Activated gamma-delta T cell treated with Interleukin-2 at 50 U/mL for 16 hours (primary cell): ENCODE measurements around the gene PPP2R1B.

Experiments used
- DNase-seq: peaks from one replicate; pipeline ENCODE4 v3.0.0-alpha.2; 2020

Gene PPP2R1B

DNA sequence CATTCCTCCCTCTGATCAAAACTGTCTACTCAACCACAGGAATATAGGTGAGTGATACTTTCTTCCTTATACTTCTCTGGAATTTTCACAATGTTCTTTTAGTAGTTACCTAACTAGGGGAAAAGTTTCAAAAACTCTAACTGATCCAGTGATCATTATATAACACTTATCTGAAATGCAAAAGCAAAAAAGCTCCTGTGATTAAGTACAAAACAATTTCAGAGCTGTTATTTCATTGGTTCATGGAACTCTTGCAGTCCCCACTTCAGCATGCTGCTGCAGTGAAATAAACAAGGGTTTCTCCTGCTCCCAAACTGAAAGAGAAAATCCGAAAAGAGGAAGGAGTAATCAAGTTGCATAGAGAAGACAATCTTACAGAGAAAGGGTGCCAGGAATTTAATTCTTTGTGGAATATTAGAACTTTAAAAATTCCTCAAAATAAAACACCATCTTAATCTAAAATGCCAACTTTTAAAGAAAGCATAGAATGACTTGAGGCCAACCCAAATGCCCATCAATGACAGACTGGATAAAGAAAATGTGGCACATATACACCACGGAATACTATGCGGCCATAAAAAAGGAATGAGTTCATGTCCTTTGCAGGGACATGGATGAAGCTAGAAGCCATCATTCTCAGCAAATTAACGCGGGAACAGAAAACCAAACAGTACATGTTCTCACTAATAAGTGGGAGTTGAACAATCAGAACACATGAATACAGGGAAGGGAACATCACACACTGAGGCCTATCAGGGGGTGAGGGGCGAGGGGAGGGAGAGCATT, 20.3 kb downstream of the PPP2R1B start:
- no peak for DNase-seq

- no peak for DNase-seq
These were observed 22.5 kb downstream of the PPP2R1B start for GRCh38 chr11:111743700-111744099.

- no peak for DNase-seq
These were observed 24.4 kb downstream of the PPP2R1B start for GRCh38 chr11:111741751-111742150.

GRCh38 chr11:111739299-111739698, 26.9 kb downstream of the PPP2R1B start:
- no peak for DNase-seq

DNA sequence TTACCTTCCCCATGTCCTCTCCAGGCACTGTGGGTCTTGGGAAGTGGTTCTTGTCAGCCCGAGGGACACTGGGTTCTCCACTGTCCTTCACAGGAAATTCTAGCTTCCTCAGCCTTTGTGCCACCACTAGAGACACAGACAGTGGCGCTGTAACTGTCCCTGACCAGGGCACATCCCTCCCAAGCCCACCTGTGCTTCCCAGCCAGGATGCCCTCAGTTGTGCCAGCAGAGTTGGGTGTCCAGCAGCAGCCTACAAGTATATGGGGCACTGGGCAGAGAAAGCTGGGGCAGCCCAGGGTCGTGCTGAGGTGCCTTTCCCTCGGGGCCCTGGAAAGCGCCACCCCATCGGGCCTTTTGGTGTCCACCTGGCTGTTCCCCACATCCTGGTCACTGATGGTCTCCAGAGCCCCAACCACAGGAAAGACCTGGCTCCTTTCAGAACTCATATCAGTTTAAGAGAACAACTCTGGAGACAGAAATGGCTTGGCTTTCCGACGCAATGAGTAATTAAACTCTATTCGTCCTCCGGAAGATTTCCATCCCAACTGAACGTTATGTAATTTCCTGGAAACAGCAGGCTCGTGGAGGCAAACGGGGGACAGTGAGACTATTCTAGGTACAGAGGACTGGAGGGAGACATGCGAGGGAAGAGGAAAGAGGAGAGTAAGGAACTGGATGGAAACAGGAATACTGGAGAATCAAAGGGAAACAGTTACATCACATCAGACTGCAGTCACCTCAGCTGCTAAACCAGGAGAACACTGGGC, 28.6 kb downstream of the PPP2R1B start:
- no peak for DNase-seq

GRCh38 chr11:111736621-111737443, 29.4 kb downstream of the PPP2R1B start:
- no peak for DNase-seq

- DNase-seq, result no peak
These were observed 30.0 kb downstream of the PPP2R1B start for GRCh38 chr11:111736181-111736590.

DNA sequence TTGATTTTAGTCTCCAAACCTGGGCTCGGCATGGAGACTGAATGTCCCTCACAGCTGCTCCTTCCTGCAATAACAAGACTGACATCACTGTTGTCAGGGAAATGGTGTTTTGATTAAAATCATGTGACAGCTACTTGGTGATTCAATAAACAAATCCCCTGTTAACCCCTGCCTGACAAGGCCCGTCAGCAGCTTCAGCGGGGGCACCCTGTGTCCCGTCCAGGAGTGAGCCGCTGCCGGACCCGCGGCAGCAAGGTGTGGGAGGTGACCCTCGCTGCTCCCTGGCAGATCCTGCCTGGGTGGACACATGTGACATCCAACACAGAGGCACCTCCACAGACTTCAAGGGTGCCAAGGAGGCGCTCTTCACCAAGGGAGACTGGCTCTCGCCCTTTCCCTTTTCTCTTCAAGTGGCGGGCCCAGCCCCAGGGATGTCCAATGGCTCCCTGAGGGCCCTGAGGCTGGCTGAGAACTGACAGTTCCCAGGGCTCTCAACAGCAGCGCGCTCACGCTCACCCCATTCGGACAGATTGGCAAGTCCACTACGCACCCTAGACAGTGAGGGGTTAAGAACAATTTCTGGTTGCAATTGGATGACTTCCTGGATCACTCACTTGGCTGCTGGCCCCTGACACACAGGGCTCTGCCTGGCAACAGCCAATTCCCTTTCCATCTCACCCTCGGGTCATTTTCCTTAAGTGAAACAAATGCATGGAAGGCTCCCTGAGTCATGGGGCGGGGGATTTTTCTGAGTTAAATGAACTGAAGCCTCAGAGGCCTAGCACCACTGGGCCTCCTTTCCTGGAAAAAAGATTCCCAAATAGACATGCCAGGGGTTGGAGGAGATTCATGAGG, 30.7 kb downstream of the PPP2R1B start:
- no peak for DNase-seq

GRCh38 chr11:111734954-111735261, 31.3 kb downstream of the PPP2R1B start:
- no peak for DNase-seq

GRCh38 chr11:111734101-111734953, 31.9 kb downstream of the PPP2R1B start:
- DNase-seq, result no peak

- no peak for DNase-seq
These were observed 32.5 kb downstream of the PPP2R1B start for GRCh38 chr11:111733611-111734088.

DNA sequence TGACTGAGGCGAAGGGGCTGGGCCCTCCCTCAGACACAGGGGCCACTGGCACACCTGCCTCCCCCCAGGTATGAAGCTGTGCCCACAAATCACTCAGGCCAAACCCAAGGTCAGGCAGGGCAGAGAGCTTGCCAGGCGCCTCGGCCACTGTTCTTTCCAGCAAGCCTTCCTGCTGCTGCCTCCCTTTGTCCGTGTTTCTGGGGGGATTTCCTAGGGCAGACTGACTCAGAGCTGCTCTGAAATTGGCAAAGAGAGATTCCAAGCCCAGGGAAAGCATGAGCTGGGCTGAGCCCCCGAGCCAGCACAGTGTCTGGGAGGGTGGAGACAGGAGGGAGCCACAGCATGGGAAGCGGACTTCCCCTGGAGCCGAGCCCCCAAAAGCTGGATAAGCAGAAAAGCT, 33.2 kb downstream of the PPP2R1B start:
- DNase-seq, result no peak

DNA sequence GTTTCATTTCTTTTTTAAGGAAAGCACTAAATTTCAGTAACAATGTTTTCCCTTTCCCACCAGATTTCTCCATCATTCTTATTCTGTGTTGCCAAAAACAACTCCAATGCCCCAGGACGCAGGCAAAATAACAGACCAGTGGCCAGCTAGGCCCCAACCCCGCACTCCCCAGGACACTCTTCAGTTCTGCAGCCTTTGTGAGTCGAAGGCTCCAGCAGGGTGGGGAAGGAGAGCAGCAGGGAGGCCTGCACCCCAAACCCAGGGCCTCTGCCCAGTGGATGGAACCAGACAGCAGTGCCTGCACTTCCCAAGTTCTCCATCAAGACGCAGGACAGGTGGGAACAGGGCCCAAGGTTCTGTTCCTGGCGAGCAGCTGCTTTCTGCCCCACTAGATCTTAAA, 34.4 kb downstream of the PPP2R1B start:
- no peak for DNase-seq

- no peak for DNase-seq
These were observed 35.2 kb downstream of the PPP2R1B start for GRCh38 chr11:111730871-111731591.

DNA sequence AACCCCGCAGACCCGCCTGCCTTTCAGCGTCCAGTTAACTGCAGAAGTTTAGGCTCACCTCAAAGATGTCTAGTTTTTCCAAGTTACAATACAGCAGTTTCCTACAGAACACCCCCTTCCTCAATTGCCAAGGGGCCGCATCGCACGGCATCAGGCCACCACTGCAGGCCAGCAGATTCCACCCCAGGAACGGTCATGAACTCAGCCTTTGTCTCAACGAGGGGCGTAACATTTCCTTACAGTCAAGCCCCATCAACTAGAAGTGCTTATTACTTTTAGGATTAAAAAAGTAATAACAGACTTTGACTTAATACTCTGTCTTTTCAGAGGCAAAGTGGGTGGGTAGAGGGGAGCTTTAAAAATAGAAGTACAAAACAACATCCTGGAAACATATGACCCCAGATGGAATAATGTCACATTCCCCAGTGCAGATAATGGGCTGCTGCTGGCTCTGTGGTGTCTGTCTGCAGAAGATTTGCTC, 36.3 kb downstream of the PPP2R1B start:
- DNase-seq, result no peak

- no peak for DNase-seq
These were observed 36.9 kb downstream of the PPP2R1B start for GRCh38 chr11:111729071-111729830.

GRCh38 chr11:111727431-111727830, 38.8 kb downstream of the PPP2R1B start:
- DNase-seq, result no peak

- no peak for DNase-seq
These were observed 39.9 kb downstream of the PPP2R1B start for GRCh38 chr11:111726301-111726713.

DNA sequence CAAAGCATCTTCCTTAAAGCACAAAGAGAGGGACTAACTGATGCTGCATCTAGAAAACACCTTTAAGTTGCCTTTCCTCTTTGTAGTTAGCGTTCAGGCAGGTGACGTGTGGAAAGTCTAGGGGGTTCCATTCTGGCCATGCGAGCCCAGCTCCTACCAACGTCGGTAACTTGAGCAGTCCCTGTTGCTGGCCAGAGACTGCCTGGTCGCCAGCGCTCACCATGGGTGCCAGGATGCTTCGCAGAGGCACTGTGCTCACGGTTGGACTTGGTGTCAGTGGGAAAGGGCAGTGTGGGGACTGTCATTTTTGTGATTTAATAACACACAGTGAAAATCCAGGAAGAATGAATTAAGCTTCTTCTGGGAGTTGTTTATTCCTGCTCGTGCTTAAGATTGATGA, 40.6 kb downstream of the PPP2R1B start:
- DNase-seq, result no peak

- DNase-seq, result no peak
These were observed 41.5 kb downstream of the PPP2R1B start for GRCh38 chr11:111724615-111725129.
